ENCODE measurements around the gene COMT.

GRCh38 chr22:19957445-19957844 is 15.9 kb downstream of the COMT start:
- TF ChIP-seq EZH2 (IDR thresholded peaks at IDR 0.05) = no peak
- TF ChIP-seq, protein P1, sequence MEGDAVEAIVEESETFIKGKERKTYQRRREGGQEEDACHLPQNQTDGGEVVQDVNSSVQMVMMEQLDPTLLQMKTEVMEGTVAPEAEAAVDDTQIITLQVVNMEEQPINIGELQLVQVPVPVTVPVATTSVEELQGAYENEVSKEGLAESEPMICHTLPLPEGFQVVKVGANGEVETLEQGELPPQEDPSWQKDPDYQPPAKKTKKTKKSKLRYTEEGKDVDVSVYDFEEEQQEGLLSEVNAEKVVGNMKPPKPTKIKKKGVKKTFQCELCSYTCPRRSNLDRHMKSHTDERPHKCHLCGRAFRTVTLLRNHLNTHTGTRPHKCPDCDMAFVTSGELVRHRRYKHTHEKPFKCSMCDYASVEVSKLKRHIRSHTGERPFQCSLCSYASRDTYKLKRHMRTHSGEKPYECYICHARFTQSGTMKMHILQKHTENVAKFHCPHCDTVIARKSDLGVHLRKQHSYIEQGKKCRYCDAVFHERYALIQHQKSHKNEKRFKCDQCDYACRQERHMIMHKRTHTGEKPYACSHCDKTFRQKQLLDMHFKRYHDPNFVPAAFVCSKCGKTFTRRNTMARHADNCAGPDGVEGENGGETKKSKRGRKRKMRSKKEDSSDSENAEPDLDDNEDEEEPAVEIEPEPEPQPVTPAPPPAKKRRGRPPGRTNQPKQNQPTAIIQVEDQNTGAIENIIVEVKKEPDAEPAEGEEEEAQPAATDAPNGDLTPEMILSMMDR (IDR thresholded peaks at IDR 0.05) = no peak
- no peak for TF ChIP-seq EZH2phosphoT487 (IDR thresholded peaks at IDR 0.05)
